Lower leg skin (tissue), 3 donors: Measurements from ENCODE around the gene RTF2.

Experiments
- CTCF ChIP-seq, 3 donors: fragments of 450-650 bp; IDR thresholded peaks; one replicate each; pipeline ENCODE4 v1.5.1; 2016; ENCODE audit warnings: antibody characterized with exemption in 3 of 3, mild to moderate bottlenecking in 3 of 3, moderate library complexity in 2 of 3
- POLR2A ChIP-seq, 2 donors: fragments of 450-650 bp; IDR thresholded peaks; one replicate each; pipeline ENCODE4 v1.6.1; 2016 to 2017; ENCODE audit warnings: antibody characterized with exemption in 2 of 2, mild to moderate bottlenecking in 1 of 2, moderate library complexity in 1 of 2

- no peak for TF ChIP-seq CTCF (IDR thresholded peaks at IDR 0.05)
- no peak for TF ChIP-seq POLR2A (IDR thresholded peaks at IDR 0.05)
Measured at GRCh38 chr20:56468316-56469076, at the start of gene RTF2.
